OCI-LY7 (cell line): ENCODE measurements around the gene PRKAG2. TPM values are rescaled to one million over a fixed set of nuclear protein-coding genes. Genes with fewer than 3 reads are reported as not detected.

Experiments used
- BruUV-seq: library from RNA; stranded (reverse); fragments of 400-500 nt; replicated peaks from 2 replicates; lab custom pipeline; 2021; lab: Mats Ljungman, UMichigan
- CTCF ChIA-PET: fragments of 300-600 bp; sonication (Branson Sonifier 250); formaldehyde crosslinking; loops from one replicate; lab custom pipeline; 2022; ENCODE audit warnings: antibody characterized with exemption; ENCODE audit not compliant: unreplicated experiment; lab: Charles Lee
- POLR2A ChIA-PET: fragments of 300-600 bp; sonication (Branson Sonifier 250); formaldehyde crosslinking; loops from one replicate; lab custom pipeline; 2022; ENCODE audit warnings: antibody characterized with exemption; lab: Charles Lee
- DNase-seq: peaks from one replicate; pipeline ENCODE4 v3.0.0-alpha.2; 2015; ENCODE audit warnings: low spot score
- H2AFZ ChIP-seq: fragments of 200-600 bp; sonication (generic), shearing (Covaris generic); 2 replicates; pipeline ENCODE4 v1.6.1; 2014; ENCODE audit warnings: mild to moderate bottlenecking, antibody characterized with exemption, low read length, moderate library complexity
- H3K27ac ChIP-seq: fragments of 200-600 bp; sonication (generic); 2 replicates; pipeline ENCODE4 v1.5.1; 2014; ENCODE audit warnings: mixed run types, low read depth, mild to moderate bottlenecking, moderate library complexity, low read length, inconsistent platforms; ENCODE audit not compliant: poor library complexity, severe bottlenecking
- H3K36me3 ChIP-seq: fragments of 200-600 bp; sonication (generic); 2 replicates; pipeline ENCODE4 v1.6.1; 2014; ENCODE audit warnings: mild to moderate bottlenecking, antibody characterized with exemption, low read length, moderate library complexity, mixed read lengths; ENCODE audit not compliant: insufficient read depth
- H3K4me1 ChIP-seq: fragments of 200-600 bp; sonication (generic); 2 replicates; pipeline ENCODE4 v1.5.1; 2014; ENCODE audit warnings: mild to moderate bottlenecking, low read length; ENCODE audit not compliant: insufficient read depth, poor library complexity, severe bottlenecking
- H3K4me2 ChIP-seq: fragments of 200-600 bp; sonication (generic); 2 replicates; pipeline ENCODE4 v1.6.1; 2014; ENCODE audit warnings: mild to moderate bottlenecking, low read length
- H3K4me3 ChIP-seq: fragments of 200-600 bp; sonication (generic); 2 replicates; pipeline ENCODE4 v1.5.1; 2014; ENCODE audit warnings: mild to moderate bottlenecking, low read depth, low read length; ENCODE audit not compliant: poor library complexity, severe bottlenecking
- H3K79me2 ChIP-seq: fragments of 200-600 bp; sonication (generic); 2 replicates; pipeline ENCODE4 v1.6.1; 2016; ENCODE audit warnings: low read depth, mild to moderate bottlenecking, low read length, moderate library complexity, mixed read lengths; ENCODE audit not compliant: insufficient read depth
- H3K9me2 ChIP-seq: fragments of 200-600 bp; sonication (generic); 2 replicates; pipeline ENCODE4 v1.6.1; 2016; ENCODE audit warnings: mild to moderate bottlenecking, low read length, mixed read lengths; ENCODE audit not compliant: insufficient read depth
- H3K9me3 ChIP-seq: fragments of 200-600 bp; sonication (generic); 2 replicates; pipeline ENCODE4 v1.6.1; 2014; ENCODE audit warnings: mild to moderate bottlenecking, mixed run types, low read length, mixed read lengths
- H4K20me1 ChIP-seq: fragments of 200-600 bp; sonication (generic); 2 replicates; pipeline ENCODE4 v1.6.1; 2014; ENCODE audit warnings: mild to moderate bottlenecking, antibody characterized with exemption, low read length, moderate library complexity, mixed read lengths; ENCODE audit not compliant: insufficient read depth
- EZH2phosphoT487 ChIP-seq: fragments of 200-600 bp; sonication (generic); IDR thresholded peaks from 2 replicates; pipeline ENCODE4 v1.6.1; 2018; ENCODE audit warnings: low read depth, borderline replicate concordance, mild to moderate bottlenecking, mixed run types, antibody characterized with exemption, low read length, moderate library complexity, mixed read lengths
- intact Hi-C: fragments of 100-400 bp; cut with micrococcal nuclease; formaldehyde crosslinking; loops from one replicate; pipeline ENCODE4 v1.10.0; 2022; ENCODE audit not compliant: unreplicated experiment
- total RNA-seq, 2 experiments: library from RNA; depleted of rRNA in 1 of 2; stranded (reverse); fragments of >200 nt in 1 of 2; shearing (Covaris generic) in 1 of 2; gene quantifications; 2 replicates each; pipeline ENCODE4 v1.2.3, GENCODE V29; 2014 to 2022
- TF ChIP-seq, protein P1 (sequence below): fragments of 200-600 bp; sonication (generic); conservative IDR thresholded peaks from 2 replicates; pipeline ENCODE4 v1.5.1; 2014; ENCODE audit warnings: mild to moderate bottlenecking, antibody characterized with exemption, low read length, moderate library complexity, mixed read lengths

The PRKAG2 gene
- total RNA-seq, 2 experiments from 2014 or later, result 1.2 to 5.1 TPM

DNA sequence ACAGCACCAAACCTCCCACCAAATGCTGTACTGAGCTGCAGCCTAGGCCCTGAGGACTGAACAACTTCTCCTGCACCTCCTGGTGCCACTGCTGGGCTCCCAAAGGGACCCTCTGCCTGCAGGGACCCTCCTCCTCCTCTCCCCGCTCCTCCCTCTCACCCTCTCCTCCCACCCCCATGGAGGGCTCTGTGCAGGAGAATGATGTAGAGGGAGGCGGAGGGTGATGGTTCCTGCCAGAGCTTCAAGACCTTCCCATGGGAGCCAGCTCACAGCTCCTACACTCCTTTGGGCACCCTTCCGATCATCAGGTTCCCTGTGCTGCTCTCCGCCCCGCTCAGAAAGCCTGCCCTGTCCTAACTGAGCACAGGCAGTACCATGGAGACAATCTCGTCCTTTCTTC is 97.7 kb downstream of the PRKAG2 start:
- H3K36me3 ChIP-seq, result no peaks in the 10 kb centered on the region
- no peak for DNase-seq
- H3K9me3 ChIP-seq, result no peaks in the 10 kb centered on the region
- no TSS peak for BruUV-seq
- POLR2A ChIA-PET, result no interaction called here
- H3K4me3 ChIP-seq, result no peak overlapping the region
- TF ChIP-seq EZH2phosphoT487, result no peak
- TF ChIP-seq, protein P1, sequence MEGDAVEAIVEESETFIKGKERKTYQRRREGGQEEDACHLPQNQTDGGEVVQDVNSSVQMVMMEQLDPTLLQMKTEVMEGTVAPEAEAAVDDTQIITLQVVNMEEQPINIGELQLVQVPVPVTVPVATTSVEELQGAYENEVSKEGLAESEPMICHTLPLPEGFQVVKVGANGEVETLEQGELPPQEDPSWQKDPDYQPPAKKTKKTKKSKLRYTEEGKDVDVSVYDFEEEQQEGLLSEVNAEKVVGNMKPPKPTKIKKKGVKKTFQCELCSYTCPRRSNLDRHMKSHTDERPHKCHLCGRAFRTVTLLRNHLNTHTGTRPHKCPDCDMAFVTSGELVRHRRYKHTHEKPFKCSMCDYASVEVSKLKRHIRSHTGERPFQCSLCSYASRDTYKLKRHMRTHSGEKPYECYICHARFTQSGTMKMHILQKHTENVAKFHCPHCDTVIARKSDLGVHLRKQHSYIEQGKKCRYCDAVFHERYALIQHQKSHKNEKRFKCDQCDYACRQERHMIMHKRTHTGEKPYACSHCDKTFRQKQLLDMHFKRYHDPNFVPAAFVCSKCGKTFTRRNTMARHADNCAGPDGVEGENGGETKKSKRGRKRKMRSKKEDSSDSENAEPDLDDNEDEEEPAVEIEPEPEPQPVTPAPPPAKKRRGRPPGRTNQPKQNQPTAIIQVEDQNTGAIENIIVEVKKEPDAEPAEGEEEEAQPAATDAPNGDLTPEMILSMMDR, result no peak
- intact Hi-C loops, result no loop called here
- no peaks in the 10 kb centered on the region for H3K4me1 ChIP-seq
- H3K4me2 ChIP-seq, result no peak overlapping the region
- no peaks in the 10 kb centered on the region for H3K79me2 ChIP-seq
- no peak overlapping the region for H2AFZ ChIP-seq
- H3K9me2 ChIP-seq, result no peaks in the 10 kb centered on the region
- no peak overlapping the region for H3K27ac ChIP-seq
- H4K20me1 ChIP-seq, result no peaks in the 10 kb centered on the region
- CTCF ChIA-PET, result no interaction called here

DNA sequence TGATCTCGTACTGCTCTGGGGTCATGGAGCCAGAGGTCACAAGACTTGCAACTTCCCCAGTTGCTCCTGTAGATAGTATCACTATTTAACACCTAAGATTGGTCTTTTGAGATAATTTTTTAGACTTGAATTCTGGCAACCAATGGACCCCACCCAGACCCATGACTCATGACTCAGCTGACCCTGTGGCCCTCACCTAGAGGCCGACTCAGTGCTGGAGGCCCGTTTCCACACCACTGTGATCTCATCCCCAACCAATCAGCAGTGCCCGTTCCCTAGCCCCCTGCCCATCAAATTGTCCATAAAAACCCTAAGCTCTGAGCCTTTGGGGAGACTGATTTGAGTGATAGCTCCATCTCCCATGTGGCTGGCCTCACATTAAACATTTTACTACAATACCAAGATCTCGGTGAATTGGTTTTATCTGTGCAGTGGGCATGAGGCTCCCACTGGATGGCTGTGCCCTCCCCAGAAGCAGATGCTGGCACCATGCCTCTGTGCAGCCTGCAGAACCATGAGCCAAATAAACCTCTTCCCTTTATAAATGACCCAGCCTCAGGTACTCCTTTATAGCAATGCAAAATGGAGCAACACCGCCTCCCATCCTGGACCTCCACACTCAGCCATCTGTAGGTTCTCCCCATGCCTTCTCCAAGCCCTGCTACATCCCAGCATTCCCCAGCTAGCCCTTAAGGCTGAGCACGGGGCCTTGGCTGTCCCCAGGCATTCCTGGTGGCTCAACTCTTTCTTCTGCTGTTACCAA is 98.8 kb downstream of the PRKAG2 start:
- Histone ChIP-seq H3K4me2 (no peak overlapping the region), H3K36me3 (no peaks in the 10 kb centered on the region), H4K20me1 (no peaks in the 10 kb centered on the region), H3K27ac (no peak overlapping the region), H3K4me3 (no peak overlapping the region), H3K9me3 (no peaks in the 10 kb centered on the region), H3K9me2 (no peaks in the 10 kb centered on the region), H3K79me2 (no peaks in the 10 kb centered on the region), H3K4me1 (no peaks in the 10 kb centered on the region), H2AFZ (no peak overlapping the region)
- intact Hi-C loops, result no loop called here
- CTCF ChIA-PET, result interaction anchor here (0.6 kb wide), 1 partner anchor 166 kb away, joined by 3 read pairs; no protein-coding TSS in a partner anchor
- TF ChIP-seq, protein P1, result no peak
- no peak for TF ChIP-seq EZH2phosphoT487
- POLR2A ChIA-PET, result no interaction called here
- no TSS peak for BruUV-seq
- DNase-seq, result no peak

DNA sequence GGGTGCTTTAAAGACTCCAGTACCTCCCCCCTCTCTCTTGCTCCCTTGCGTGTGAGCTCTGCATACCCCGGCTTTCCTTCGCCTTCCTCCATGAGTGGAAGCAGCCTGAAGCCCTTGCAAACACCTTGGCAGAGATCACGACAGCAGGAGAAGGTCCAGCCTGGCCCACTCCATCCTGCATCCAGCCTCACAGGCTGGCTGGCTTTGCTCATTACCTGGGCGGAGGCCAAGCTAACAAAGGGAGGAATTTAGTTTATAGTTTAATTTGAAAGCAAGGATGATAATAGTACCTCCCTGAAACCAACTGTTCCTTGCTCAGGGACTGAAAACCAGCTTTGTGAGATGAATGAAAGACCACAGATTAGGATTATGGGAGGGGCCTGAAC is 99.4 kb downstream of the PRKAG2 start:
- Histone ChIP-seq H3K36me3 (no peaks in the 10 kb centered on the region), H4K20me1 (no peaks in the 10 kb centered on the region), H3K79me2 (no peaks in the 10 kb centered on the region), H3K4me1 (no peaks in the 10 kb centered on the region), H3K4me2 (no peak overlapping the region), H3K9me3 (no peaks in the 10 kb centered on the region), H3K27ac (no peak overlapping the region), H2AFZ (no peak overlapping the region), H3K9me2 (no peaks in the 10 kb centered on the region), H3K4me3 (no peak overlapping the region)
- no TSS peak for BruUV-seq
- intact Hi-C loops, result no loop called here
- POLR2A ChIA-PET, result no interaction called here
- DNase-seq, result no peak
- CTCF ChIA-PET, result no interaction called here
- no peak for TF ChIP-seq EZH2phosphoT487
- TF ChIP-seq, protein P1, result no peak
